GM19099 (cell line): ENCODE results near the gene TBPL1.

Source experiments
- POLR2A ChIP-seq: IDR thresholded peaks from 3 replicates; pipeline ENCODE4 v1.6.1; 2011; ENCODE audit warnings: low read depth; ENCODE audit not compliant: insufficient read length; ENCODE audit errors: extremely low read depth

Gene TBPL1

GRCh38 chr6:133989525-133989924 is 36.5 kb downstream of the TBPL1 start:
- no peak for TF ChIP-seq POLR2A

GRCh38 chr6:133990321-133990720 is 37.3 kb downstream of the TBPL1 start:
- TF ChIP-seq POLR2A, result no peak

GRCh38 chr6:133991096-133991593 is 38.1 kb downstream of the TBPL1 start:
- TF ChIP-seq POLR2A, result no peak

- no peak for TF ChIP-seq POLR2A
These were observed 40.1 kb downstream of the TBPL1 start for GRCh38 chr6:133992992-133993680.

- no peak for TF ChIP-seq POLR2A
These were observed 42.3 kb downstream of the TBPL1 start for GRCh38 chr6:133995296-133995695.

- no peak for TF ChIP-seq POLR2A
These were observed 42.7 kb downstream of the TBPL1 start for GRCh38 chr6:133995758-133996157.

- TF ChIP-seq POLR2A, result no peak
These were observed 44.2 kb downstream of the TBPL1 start for GRCh38 chr6:133997267-133997666.

GRCh38 chr6:133999305-133999704 is 46.3 kb downstream of the TBPL1 start:
- no peak for TF ChIP-seq POLR2A

- no peak for TF ChIP-seq POLR2A
These were observed 47.4 kb downstream of the TBPL1 start for GRCh38 chr6:134000443-134000842.

GRCh38 chr6:134002821-134003220 is 49.8 kb downstream of the TBPL1 start:
- no peak for TF ChIP-seq POLR2A

- no peak for TF ChIP-seq POLR2A
These were observed 50.5 kb downstream of the TBPL1 start for GRCh38 chr6:134003542-134003951.

GRCh38 chr6:134004714-134005113 is 51.7 kb downstream of the TBPL1 start:
- TF ChIP-seq POLR2A, result no peak

GRCh38 chr6:134005800-134006199 is 52.8 kb downstream of the TBPL1 start:
- no peak for TF ChIP-seq POLR2A

- no peak for TF ChIP-seq POLR2A
These were observed 54.1 kb downstream of the TBPL1 start for GRCh38 chr6:134007077-134007476.

GRCh38 chr6:134009876-134010275 is 56.9 kb downstream of the TBPL1 start:
- TF ChIP-seq POLR2A, result no peak

- no peak for TF ChIP-seq POLR2A
These were observed 57.4 kb downstream of the TBPL1 start for GRCh38 chr6:134010400-134010799.

- no peak for TF ChIP-seq POLR2A
These were observed 58.0 kb downstream of the TBPL1 start for GRCh38 chr6:134010974-134011373.

- no peak for TF ChIP-seq POLR2A
These were observed 61.6 kb downstream of the TBPL1 start for GRCh38 chr6:134014588-134015137.
